Mesenchymal stem cell (in vitro differentiated cells and primary cell): ENCODE data around the gene AADACL3.

Experiments used
- DNase-seq: peaks from one replicate; pipeline ENCODE4 v3.0.0-alpha.2; 2013
- H2AFZ ChIP-seq: one replicate; pipeline ENCODE4 v1.6.1; 2013; ENCODE audit warnings: low read depth, mild to moderate bottlenecking, control low read depth, inconsistent platforms, low read length, moderate library complexity
- H2AK5ac ChIP-seq: 2 replicates; pipeline ENCODE4 v1.6.1; 2013; ENCODE audit warnings: low read length, moderate library complexity, mild to moderate bottlenecking, inconsistent platforms; ENCODE audit not compliant: severe bottlenecking
- H2BK120ac ChIP-seq: one replicate; pipeline ENCODE4 v1.6.1; 2013; ENCODE audit warnings: low read depth, mild to moderate bottlenecking, inconsistent platforms, low read length, moderate library complexity
- H2BK12ac ChIP-seq, 2 experiments: one replicate each; pipeline ENCODE4 v1.6.1; 2013; ENCODE audit warnings: inconsistent platforms in 2 of 2, low read length in 2 of 2, mild to moderate bottlenecking in 2 of 2, moderate library complexity in 2 of 2, control low read depth in 1 of 2
- H2BK15ac ChIP-seq: one replicate; pipeline ENCODE4 v1.6.1; 2013; ENCODE audit warnings: mild to moderate bottlenecking, low read depth, inconsistent platforms; ENCODE audit not compliant: poor library complexity, severe bottlenecking
- H2BK5ac ChIP-seq: 2 replicates; pipeline ENCODE4 v1.6.1; 2013; ENCODE audit warnings: low read depth, mild to moderate bottlenecking, low read length, control low read depth, inconsistent platforms; ENCODE audit not compliant: poor library complexity, severe bottlenecking
- H3K14ac ChIP-seq, 2 experiments: one replicate each; pipeline ENCODE4 v1.6.1; 2013; ENCODE audit warnings: inconsistent platforms in 2 of 2, low read length in 2 of 2, control low read depth in 1 of 2, mild to moderate bottlenecking in 1 of 2, moderate library complexity in 1 of 2
- H3K18ac ChIP-seq, 2 experiments: one replicate each; pipeline ENCODE4 v1.6.1; 2013; ENCODE audit warnings: inconsistent platforms in 2 of 2, low read length in 2 of 2, control low read depth in 1 of 2, low read depth in 1 of 2, mild to moderate bottlenecking in 1 of 2
- H3K23ac ChIP-seq, 2 experiments: one replicate each; pipeline ENCODE4 v1.6.1; 2013; ENCODE audit warnings: inconsistent platforms in 2 of 2, low read length in 2 of 2, mild to moderate bottlenecking in 2 of 2, moderate library complexity in 2 of 2, control low read depth in 1 of 2
- H3K27ac ChIP-seq: 2 replicates; pipeline ENCODE4 v1.5.1; 2013; ENCODE audit warnings: mild to moderate bottlenecking, moderate library complexity, low read length, control low read depth, inconsistent platforms; ENCODE audit not compliant: poor library complexity, severe bottlenecking
- H3K27me3 ChIP-seq, 2 experiments: 2 replicates each; pipeline versions ENCODE4 v1.6.1 to v1.7.0; 2013; ENCODE audit warnings: low read length in 2 of 2, mild to moderate bottlenecking in 2 of 2, moderate library complexity in 2 of 2, control low read depth in 1 of 2, inconsistent platforms in 1 of 2; ENCODE audit not compliant: control insufficient read depth in 1 of 2, insufficient read depth in 1 of 2
- H3K36me3 ChIP-seq, 2 experiments: 2 replicates each; pipeline versions ENCODE4 v1.6.1 to v1.7.0; 2013; ENCODE audit warnings: low read length in 2 of 2, control low read depth in 1 of 2, inconsistent platforms in 1 of 2, low read depth in 1 of 2, mild to moderate bottlenecking in 1 of 2; ENCODE audit not compliant: insufficient read depth in 2 of 2, control insufficient read depth in 1 of 2
- H3K4ac ChIP-seq, 2 experiments: one replicate each; pipeline ENCODE4 v1.6.1; 2013; ENCODE audit warnings: inconsistent platforms in 2 of 2, low read length in 2 of 2, mild to moderate bottlenecking in 2 of 2, moderate library complexity in 2 of 2, control low read depth in 1 of 2, low read depth in 1 of 2
- H3K4me1 ChIP-seq: 2 replicates; pipeline ENCODE4 v1.6.1; 2013; ENCODE audit warnings: low read depth, low read length, control low read depth; ENCODE audit not compliant: control insufficient read depth, insufficient read depth
- H3K4me2 ChIP-seq: 2 replicates; pipeline ENCODE4 v1.6.1; 2013; ENCODE audit warnings: low read length, mild to moderate bottlenecking, inconsistent platforms; ENCODE audit not compliant: poor library complexity, severe bottlenecking
- H3K4me3 ChIP-seq, 2 experiments: 2 replicates each; pipeline versions ENCODE4 v1.5.1 to v1.7.0; 2013; ENCODE audit warnings: low read length in 2 of 2, mild to moderate bottlenecking in 2 of 2, control low read depth in 1 of 2, low read depth in 1 of 2; ENCODE audit not compliant: insufficient read depth in 1 of 2
- H3K79me1 ChIP-seq: replicated peaks from 2 replicates; pipeline ENCODE4 v1.6.1; 2013; ENCODE audit warnings: mild to moderate bottlenecking, control low read depth, low read length, inconsistent platforms; ENCODE audit not compliant: poor library complexity, severe bottlenecking
- H3K9ac ChIP-seq: 2 replicates; pipeline ENCODE4 v1.7.0; 2013; ENCODE audit warnings: mild to moderate bottlenecking, low read length, moderate library complexity
- H3K9me3 ChIP-seq: 2 replicates; pipeline ENCODE4 v1.7.0; 2013; ENCODE audit warnings: mild to moderate bottlenecking, low read length; ENCODE audit not compliant: control insufficient read depth
- H4K8ac ChIP-seq: one replicate; pipeline ENCODE4 v1.6.1; 2013; ENCODE audit warnings: inconsistent platforms, mild to moderate bottlenecking, low read length, moderate library complexity
- H4K91ac ChIP-seq: one replicate; pipeline ENCODE4 v1.6.1; 2013; ENCODE audit warnings: mild to moderate bottlenecking, low read length, inconsistent platforms
- WGBS: methylation state at CpG from one replicate; pipeline ENCODE4 v1.1.7; 2013; ENCODE audit warnings: mixed read lengths; 5-methylcytosine and 5-hydroxymethylcytosine counted together

AADACL3 gene

GRCh38 chr1:12709696-12710095 lies 6.2 kb upstream of the AADACL3 start:
- DNase-seq: no peak
- no peak overlapping the region for H3K23ac ChIP-seq
- peak overlapping the region; percentile 42 for H3K9ac ChIP-seq
- peaks cover 3% of the 10 kb centered on the region for H3K9me3 ChIP-seq
- no peak overlapping the region for H3K4ac ChIP-seq
- no peaks in the 10 kb centered on the region for H3K36me3 ChIP-seq
- H3K79me1 ChIP-seq: no peaks in the 10 kb centered on the region
- H2BK12ac ChIP-seq: no peak overlapping the region
- no peak overlapping the region for H3K27ac ChIP-seq
- no peak overlapping the region for H3K18ac ChIP-seq
- no peak overlapping the region for H2BK15ac ChIP-seq
- no peak overlapping the region for H3K4me3 ChIP-seq
- no peak overlapping the region for H2BK120ac ChIP-seq
- no peak overlapping the region for H3K14ac ChIP-seq
- H3K27me3 ChIP-seq: no peaks in the 10 kb centered on the region
- H2AK5ac ChIP-seq: no peak overlapping the region
- H4K91ac ChIP-seq: no peak overlapping the region
- 63% methylated on average over 1 of the region's 3 CpGs for WGBS
- H2AFZ ChIP-seq: no peak overlapping the region
- no peak overlapping the region for H3K4me2 ChIP-seq
- no peaks in the 10 kb centered on the region for H3K4me1 ChIP-seq
- H4K8ac ChIP-seq: no peak overlapping the region
- H2BK5ac ChIP-seq: no peak overlapping the region

- Histone ChIP-seq H2BK5ac (no peak overlapping the region), H3K9ac (no peak overlapping the region), H2AFZ (no peak overlapping the region), H3K4me2 (no peak overlapping the region), H3K18ac (no peak overlapping the region), H2BK12ac (no peak overlapping the region), H3K23ac (no peak overlapping the region), H3K27ac (no peak overlapping the region), H4K8ac (no peak overlapping the region), H3K4me3 (no peak overlapping the region), H3K9me3 (no peaks in the 10 kb centered on the region), H4K91ac (no peak overlapping the region), H2AK5ac (no peak overlapping the region), H2BK15ac (no peak overlapping the region), H3K4me1 (no peaks in the 10 kb centered on the region), H3K14ac (no peak overlapping the region), H3K4ac (no peak overlapping the region), H3K79me1 (no peaks in the 10 kb centered on the region), H2BK120ac (no peak overlapping the region), H3K27me3 (no peaks in the 10 kb centered on the region), H3K36me3 (no peaks in the 10 kb centered on the region)
- 60% methylated on average over 3 of the region's 3 CpGs for WGBS
- DNase-seq: no peak
Measured at GRCh38 chr1:12711536-12711935, 4.4 kb upstream of the AADACL3 start.

GRCh38 chr1:12712076-12712475 lies 3.8 kb upstream of the AADACL3 start:
- no peak overlapping the region for H2AFZ ChIP-seq
- H3K9ac ChIP-seq: no peak overlapping the region
- H3K36me3 ChIP-seq: no peaks in the 10 kb centered on the region
- no peaks in the 10 kb centered on the region for H3K9me3 ChIP-seq
- no peak overlapping the region for H4K91ac ChIP-seq
- H2AK5ac ChIP-seq: no peak overlapping the region
- H2BK12ac ChIP-seq: no peak overlapping the region
- no peak overlapping the region for H3K4ac ChIP-seq
- H3K18ac ChIP-seq: no peak overlapping the region
- H3K27ac ChIP-seq: no peak overlapping the region
- no peak overlapping the region for H3K23ac ChIP-seq
- 69% methylated on average over 1 of the region's 1 CpG for WGBS
- no peak overlapping the region for H2BK5ac ChIP-seq
- DNase-seq: no peak
- H2BK120ac ChIP-seq: no peak overlapping the region
- no peak overlapping the region for H3K4me2 ChIP-seq
- no peak overlapping the region for H2BK15ac ChIP-seq
- no peak overlapping the region for H3K4me3 ChIP-seq
- no peaks in the 10 kb centered on the region for H3K27me3 ChIP-seq
- no peak overlapping the region for H3K14ac ChIP-seq
- no peaks in the 10 kb centered on the region for H3K4me1 ChIP-seq
- no peak overlapping the region for H4K8ac ChIP-seq
- H3K79me1 ChIP-seq: no peaks in the 10 kb centered on the region

GRCh38 chr1:12712929-12713328 lies 3.0 kb upstream of the AADACL3 start:
- Histone ChIP-seq H3K14ac (no peak overlapping the region), H3K27ac (no peak overlapping the region), H3K9ac (no peak overlapping the region), H2AFZ (no peak overlapping the region), H3K4me3 (no peak overlapping the region), H2BK5ac (no peak overlapping the region), H2BK12ac (no peak overlapping the region), H4K91ac (no peak overlapping the region), H2AK5ac (no peak overlapping the region), H3K4ac (no peak overlapping the region), H3K9me3 (no peaks in the 10 kb centered on the region), H3K18ac (no peak overlapping the region), H3K4me2 (no peak overlapping the region), H3K4me1 (no peaks in the 10 kb centered on the region), H3K79me1 (no peaks in the 10 kb centered on the region), H3K27me3 (no peaks in the 10 kb centered on the region), H2BK15ac (no peak overlapping the region), H3K23ac (no peak overlapping the region), H4K8ac (no peak overlapping the region), H3K36me3 (no peaks in the 10 kb centered on the region), H2BK120ac (no peak overlapping the region)
- WGBS: 73% methylated on average over 8 of the region's 8 CpGs
- no peak for DNase-seq
